OCI-LY7 (cell line): Measurements from ENCODE around the gene TAF12.

Source experiments
- CTCF ChIP-seq: fragments of 200-600 bp; sonication (generic); conservative IDR thresholded peaks from 2 replicates; pipeline ENCODE4 v1.5.1; 2014; ENCODE audit warnings: mild to moderate bottlenecking, antibody characterized with exemption, low read length, moderate library complexity, mixed read lengths
- EZH2phosphoT487 ChIP-seq: fragments of 200-600 bp; sonication (generic); IDR thresholded peaks from 2 replicates; pipeline ENCODE4 v1.6.1; 2018; ENCODE audit warnings: low read depth, borderline replicate concordance, mild to moderate bottlenecking, mixed run types, antibody characterized with exemption, low read length, moderate library complexity, mixed read lengths

- TF ChIP-seq CTCF (no peak), EZH2phosphoT487 (no peak)
Observed at GRCh38 chr1:28680151-28680550, 37.3 kb upstream of the TAF12 start.
